ENCODE data around the gene SGSM1. TPM values are rescaled to one million over a fixed set of nuclear protein-coding genes. Genes with fewer than 3 reads are reported as not detected.

The SGSM1 gene
- total RNA-seq, 1 experiment from 2014 or later: 4.3 TPM

- Histone ChIP-seq H4K8ac (replicated peaks; ENCODE audit: insufficient read length, low read depth, low read length) (no peak overlapping the region), H3K9me3 (ENCODE audit: control insufficient read depth, low read depth, low read length) (no peaks in the 10 kb centered on the region), H4K20me1 (ENCODE audit: control insufficient read depth, insufficient read depth, insufficient read length) (no peaks in the 10 kb centered on the region), H3K23ac (ENCODE audit: insufficient read length, low read depth, low read length) (no peak overlapping the region), H3K79me2 (ENCODE audit: insufficient read depth, low read length) (no peaks in the 10 kb centered on the region), H3K27me3 (ENCODE audit: insufficient read depth, low read length) (no peaks in the 10 kb centered on the region), H4K91ac (ENCODE audit: insufficient read length, low read depth, low read length) (no peak overlapping the region), H3K56ac (ENCODE audit: insufficient read length, low read depth, low read length) (no peak overlapping the region), H3K23me2 (ENCODE audit: insufficient read length, low read depth, low read length, poor library complexity, severe bottlenecking) (no peaks in the 10 kb centered on the region), H2BK120ac (ENCODE audit: low read depth, low read length, poor library complexity, severe bottlenecking) (no peak overlapping the region), H3K4me1 (ENCODE audit: insufficient read depth, low read length) (no peaks in the 10 kb centered on the region), H2AK5ac (ENCODE audit: insufficient read length, low read length) (no peak overlapping the region), H3K4ac (ENCODE audit: low read depth, low read length) (no peak overlapping the region), H3K18ac (ENCODE audit: insufficient read length, low read depth, low read length) (no peak overlapping the region), H2BK12ac (ENCODE audit: insufficient read length, low read depth, low read length) (no peak overlapping the region), H3T11ph (ENCODE audit: low read length) (no peak overlapping the region), H2BK5ac (ENCODE audit: insufficient read length, low read length) (no peak overlapping the region), H2AFZ (ENCODE audit: low read length) (no peak overlapping the region), H3K4me2 (ENCODE audit: insufficient read depth, insufficient read length, low read length) (no peak overlapping the region), H4K5ac (ENCODE audit: insufficient read length, low read depth, low read length) (no peak overlapping the region), H3K14ac (ENCODE audit: insufficient read depth, low read length) (no peak overlapping the region; the same call in 1 of the 2 replicates), H2BK15ac (ENCODE audit: low read depth, low read length) (no peak overlapping the region), H2BK20ac (ENCODE audit: low read depth, low read length, poor library complexity, severe bottlenecking) (no peak overlapping the region), H3K27ac (ENCODE audit: insufficient read length, low read depth, low read length) (no peak overlapping the region), H3K9ac (ENCODE audit: extremely low read depth, insufficient read length, low read length) (no peak overlapping the region), H3K79me1 (ENCODE audit: insufficient read depth, low read depth, low read length, poor library complexity, severe bottlenecking) (no peaks in the 10 kb centered on the region)
- no peaks in the 10 kb centered on the region for H3K27me3 Mint-ChIP-seq (ENCODE audit: low read depth)
- TF ChIP-seq CTCF (conservative IDR thresholded peaks at IDR 0.05): no peak
- peaks cover 10 to 12% (median 12%) of the 10 kb centered on the region in 3 experiments for H3K36me3 Mint-ChIP-seq (ENCODE audit: insufficient read depth in 1 of 3, low read depth in 3 of 3)
- DNase-seq: no peak
- peaks cover 12 to 17% of the 10 kb centered on the region in 2 experiments for H3K4me1 Mint-ChIP-seq
- H3K9me3 Mint-ChIP-seq: peaks cover 5 to 10% of the 10 kb centered on the region in 2 experiments
- WGBS (ENCODE audit: extremely low coverage, insufficient read length, low lambda C conversion rate): no CpG with 5 or more reads among the region's 13 CpGs
- H3K27ac Mint-ChIP-seq: peak overlapping the region in 2 of 3 experiments; percentile 3 to 79; a peak in 3 of 7 replicates
- H3K4me3 Mint-ChIP-seq: no peak overlapping the region
Observed at GRCh38 chr22:24812950-24813775, 7.2 kb downstream of the SGSM1 start.
